Measurements from ENCODE around the gene NOL4L.
A peak's percentile ranks its signal among the peaks of the same experiment; 100 is the strongest.

NOL4L gene

GRCh38 chr20:32573167-32573851, 11.8 kb downstream of the NOL4L start:
- no peak for DNase-seq
- Mint-ChIP-seq H3K4me3 (no peak overlapping the region), H3K9me3 (no peaks in the 10 kb centered on the region), H3K27ac (no peak overlapping the region), H3K36me3 (ENCODE audit: low read depth) (no peaks in the 10 kb centered on the region), H3K27me3 (ENCODE audit: low read depth, poor library complexity) (peaks cover 3% of the 10 kb centered on the region), H3K4me1 (peaks cover 46% of the 10 kb centered on the region)
- TF ChIP-seq, protein P1, sequence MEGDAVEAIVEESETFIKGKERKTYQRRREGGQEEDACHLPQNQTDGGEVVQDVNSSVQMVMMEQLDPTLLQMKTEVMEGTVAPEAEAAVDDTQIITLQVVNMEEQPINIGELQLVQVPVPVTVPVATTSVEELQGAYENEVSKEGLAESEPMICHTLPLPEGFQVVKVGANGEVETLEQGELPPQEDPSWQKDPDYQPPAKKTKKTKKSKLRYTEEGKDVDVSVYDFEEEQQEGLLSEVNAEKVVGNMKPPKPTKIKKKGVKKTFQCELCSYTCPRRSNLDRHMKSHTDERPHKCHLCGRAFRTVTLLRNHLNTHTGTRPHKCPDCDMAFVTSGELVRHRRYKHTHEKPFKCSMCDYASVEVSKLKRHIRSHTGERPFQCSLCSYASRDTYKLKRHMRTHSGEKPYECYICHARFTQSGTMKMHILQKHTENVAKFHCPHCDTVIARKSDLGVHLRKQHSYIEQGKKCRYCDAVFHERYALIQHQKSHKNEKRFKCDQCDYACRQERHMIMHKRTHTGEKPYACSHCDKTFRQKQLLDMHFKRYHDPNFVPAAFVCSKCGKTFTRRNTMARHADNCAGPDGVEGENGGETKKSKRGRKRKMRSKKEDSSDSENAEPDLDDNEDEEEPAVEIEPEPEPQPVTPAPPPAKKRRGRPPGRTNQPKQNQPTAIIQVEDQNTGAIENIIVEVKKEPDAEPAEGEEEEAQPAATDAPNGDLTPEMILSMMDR (IDR thresholded peaks at IDR 0.05), result no peak

GRCh38 chr20:32572271-32572968, 12.7 kb downstream of the NOL4L start:
- peaks cover 3% of the 10 kb centered on the region for H3K27me3 Mint-ChIP-seq (ENCODE audit: low read depth, poor library complexity)
- no peak overlapping the region for H3K4me3 Mint-ChIP-seq
- no peaks in the 10 kb centered on the region for H3K36me3 Mint-ChIP-seq (ENCODE audit: low read depth)
- no peaks in the 10 kb centered on the region for H3K9me3 Mint-ChIP-seq
- no peak for DNase-seq
- H3K4me1 Mint-ChIP-seq, result peaks cover 46% of the 10 kb centered on the region
- TF ChIP-seq, protein P1 (IDR thresholded peaks at IDR 0.05), result no peak
- peak overlapping the region; percentile 83 for H3K27ac Mint-ChIP-seq

DNA sequence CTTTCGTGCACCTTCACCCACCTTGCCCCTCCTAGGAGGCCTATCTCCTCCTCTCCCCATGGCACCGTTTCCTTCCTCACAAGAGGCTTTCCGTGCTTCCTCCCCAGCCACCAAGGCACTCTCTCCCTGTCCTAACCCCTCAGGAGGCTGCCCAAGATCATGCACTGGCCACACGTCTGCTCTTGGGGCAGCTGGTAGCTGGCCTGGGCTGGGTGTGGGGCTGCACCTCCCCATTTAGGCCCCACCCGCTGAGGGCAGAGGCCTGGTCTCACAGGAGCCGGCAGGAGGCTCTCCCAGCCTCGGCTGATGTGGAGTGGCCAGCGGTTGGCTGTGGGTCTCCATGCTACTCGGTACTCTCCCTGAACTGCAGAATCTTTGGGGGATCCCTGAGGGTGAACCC, 13.6 kb downstream of the NOL4L start:
- TF ChIP-seq, protein P1 (IDR thresholded peaks at IDR 0.05), result no peak
- DNase-seq, result no peak
- Mint-ChIP-seq H3K9me3 (no peaks in the 10 kb centered on the region), H3K27ac (peak overlapping the region; percentile 61), H3K4me3 (peak overlapping the region; percentile 5), H3K36me3 (ENCODE audit: low read depth) (no peaks in the 10 kb centered on the region), H3K27me3 (ENCODE audit: low read depth, poor library complexity) (peaks cover 3% of the 10 kb centered on the region), H3K4me1 (peaks cover 46% of the 10 kb centered on the region)

- peaks cover 48% of the 10 kb centered on the region for H3K4me1 Mint-ChIP-seq
Measured at GRCh38 chr20:32570401-32571190, 14.5 kb downstream of the NOL4L start.

GRCh38 chr20:32569380-32570305, 15.5 kb downstream of the NOL4L start:
- H3K4me3 Mint-ChIP-seq, result no peak overlapping the region
- no peaks in the 10 kb centered on the region for H3K9me3 Mint-ChIP-seq
- H3K27ac Mint-ChIP-seq, result peak overlapping the region; percentile 60
- peaks cover 3% of the 10 kb centered on the region for H3K27me3 Mint-ChIP-seq (ENCODE audit: low read depth, poor library complexity)
- H3K36me3 Mint-ChIP-seq (ENCODE audit: low read depth), result no peaks in the 10 kb centered on the region
- peaks cover 52% of the 10 kb centered on the region for H3K4me1 Mint-ChIP-seq
- TF ChIP-seq, protein P1 (IDR thresholded peaks at IDR 0.05), result no peak
- DNase-seq, result no peak

More at GRCh38 chr20:32570401-32571190, 14.5 kb downstream of the NOL4L start:
- DNase-seq, result no peak
- Mint-ChIP-seq H3K27me3 (ENCODE audit: low read depth, poor library complexity) (peaks cover 3% of the 10 kb centered on the region), H3K36me3 (ENCODE audit: low read depth) (no peaks in the 10 kb centered on the region), H3K27ac (peak overlapping the region; percentile 59), H3K4me3 (peak overlapping the region; percentile 19), H3K9me3 (no peaks in the 10 kb centered on the region)
- TF ChIP-seq, protein P1 (IDR thresholded peaks at IDR 0.05), result no peak

Measured in nephron progenitor cell (in vitro differentiated cells).